Neural progenitor cell (in vitro differentiated cells): Measurements from ENCODE around the gene TFB2M. TPM values are rescaled to one million over a fixed set of nuclear protein-coding genes. Genes with fewer than 3 reads are reported as not detected.

ENCODE experiments used
- DNase-seq: peaks from one replicate; pipeline ENCODE4 v3.0.0-alpha.2; 2016; ENCODE audit warnings: low spot score
- H2AFZ ChIP-seq: fragments of 200-600 bp; sonication (generic); replicated peaks from 2 replicates; pipeline ENCODE4 v1.6.1; 2016; ENCODE audit warnings: antibody characterized with exemption
- H3F3A ChIP-seq: fragments of 200-600 bp; sonication (generic); 2 replicates; pipeline ENCODE4 v1.6.1; 2016; ENCODE audit warnings: antibody characterized with exemption, low read depth
- H3K27ac ChIP-seq: fragments of 200-600 bp; sonication (generic); 2 replicates; pipeline ENCODE4 v1.5.1; 2016; ENCODE audit warnings: mild to moderate bottlenecking
- H3K27me3 ChIP-seq: fragments of 200-600 bp; sonication (generic); 2 replicates; pipeline ENCODE4 v1.6.1; 2016; ENCODE audit warnings: mild to moderate bottlenecking, moderate library complexity
- H3K36me3 ChIP-seq: fragments of 200-600 bp; sonication (generic); 2 replicates; pipeline ENCODE4 v1.5.1; 2016
- H3K4me1 ChIP-seq: fragments of 200-600 bp; sonication (generic); 2 replicates; pipeline ENCODE4 v1.6.1; 2016; ENCODE audit warnings: mixed run types
- H3K4me2 ChIP-seq: fragments of 200-600 bp; sonication (generic); 2 replicates; pipeline ENCODE4 v1.6.1; 2016
- H3K4me3 ChIP-seq: fragments of 200-600 bp; sonication (generic); 2 replicates; pipeline ENCODE4 v1.5.1; 2016
- H3K79me2 ChIP-seq: fragments of 200-600 bp; sonication (generic); 2 replicates; pipeline ENCODE4 v1.6.1; 2016; ENCODE audit warnings: low read depth
- H3K9ac ChIP-seq: fragments of 200-600 bp; sonication (generic); 2 replicates; pipeline ENCODE4 v1.6.1; 2016
- H3K9me3 ChIP-seq: fragments of 200-600 bp; sonication (generic); 2 replicates; pipeline ENCODE4 v1.5.1; 2016; ENCODE audit warnings: low read depth
- H4K20me1 ChIP-seq: fragments of 200-600 bp; sonication (generic); 2 replicates; pipeline ENCODE4 v1.6.1; 2016; ENCODE audit warnings: low read depth
- H3K27ac Mint-ChIP-seq: 3 replicates; pipeline ENCODE4 v1.8.0; 2021; ENCODE audit warnings: mixed read lengths
- H3K27me3 Mint-ChIP-seq: 2 replicates; pipeline ENCODE4 v1.8.0; 2022; ENCODE audit warnings: low read depth, mild to moderate bottlenecking, inconsistent platforms, moderate library complexity, mixed read lengths; ENCODE audit not compliant: insufficient read depth
- H3K36me3 Mint-ChIP-seq: 3 replicates; pipeline ENCODE4 v1.8.0; 2021; ENCODE audit warnings: mixed read lengths
- H3K4me1 Mint-ChIP-seq: 3 replicates; pipeline ENCODE4 v1.8.0; 2021; ENCODE audit warnings: mixed read lengths
- H3K4me3 Mint-ChIP-seq: 3 replicates; pipeline ENCODE4 v1.8.0; 2021; ENCODE audit warnings: mild to moderate bottlenecking, moderate library complexity, mixed read lengths
- H3K9me3 Mint-ChIP-seq: 3 replicates; pipeline ENCODE4 v1.8.0; 2020; ENCODE audit warnings: mixed read lengths
- CTCF ChIP-seq: fragments of 200-600 bp; sonication (generic); IDR thresholded peaks from 2 replicates; pipeline ENCODE4 v1.5.1; 2017; ENCODE audit warnings: antibody characterized with exemption, mild to moderate bottlenecking
- EZH2 ChIP-seq: fragments of 200-600 bp; sonication (generic); IDR thresholded peaks from 2 replicates; pipeline ENCODE4 v1.6.1; 2017; ENCODE audit warnings: antibody characterized with exemption, mild to moderate bottlenecking, moderate library complexity
- EZH2phosphoT487 ChIP-seq: fragments of 200-600 bp; sonication (generic); IDR thresholded peaks from 2 replicates; pipeline ENCODE4 v1.6.1; 2017; ENCODE audit warnings: antibody characterized with exemption
- total RNA-seq: library from RNA; depleted of rRNA; stranded (reverse); fragments of >200 nt; gene quantifications from 2 replicates; pipeline ENCODE4 v1.2.3, GENCODE V29; 2015; ENCODE audit warnings: low replicate concordance

TFB2M gene
- total RNA-seq, 1 donor from 2014 or later: 21.1 TPM

- peaks cover 24% of the 10 kb centered on the region for H3K9me3 Mint-ChIP-seq
- H3K27me3 Mint-ChIP-seq: peaks cover 11% of the 10 kb centered on the region
- no peaks in the 10 kb centered on the region for H3K79me2 ChIP-seq
Observed at GRCh38 chr1:246512230-246512629, 53.8 kb downstream of the TFB2M start.

GRCh38 chr1:246511203-246511602 lies 54.9 kb downstream of the TFB2M start:
- no peaks in the 10 kb centered on the region for H3K4me1 ChIP-seq
- Mint-ChIP-seq H3K4me1 (peaks cover 8% of the 10 kb centered on the region), H3K4me3 (no peak overlapping the region), H3K36me3 (no peaks in the 10 kb centered on the region), H3K27ac (no peak overlapping the region), H3K27me3 (peaks cover 8% of the 10 kb centered on the region), H3K9me3 (peaks cover 21% of the 10 kb centered on the region)
- no peaks in the 10 kb centered on the region for H3F3A ChIP-seq
- no peaks in the 10 kb centered on the region for H3K36me3 ChIP-seq
- no peaks in the 10 kb centered on the region for H3K9me3 ChIP-seq
- no peak overlapping the region for H2AFZ ChIP-seq
- H3K27ac ChIP-seq: no peak overlapping the region
- no peak for TF ChIP-seq EZH2phosphoT487
- no peak for TF ChIP-seq EZH2
- no peak for TF ChIP-seq CTCF
- H3K79me2 ChIP-seq: no peaks in the 10 kb centered on the region
- no peaks in the 10 kb centered on the region for H3K27me3 ChIP-seq
- H3K4me2 ChIP-seq: no peak overlapping the region
- no peak overlapping the region for H3K4me3 ChIP-seq
- H3K9ac ChIP-seq: no peak overlapping the region
- no peaks in the 10 kb centered on the region for H4K20me1 ChIP-seq
- no peak for DNase-seq

More at GRCh38 chr1:246512230-246512629, 53.8 kb downstream of the TFB2M start:
- Mint-ChIP-seq H3K27ac (no peak overlapping the region), H3K36me3 (no peaks in the 10 kb centered on the region), H3K4me3 (no peak overlapping the region), H3K4me1 (peaks cover 4% of the 10 kb centered on the region)
- Histone ChIP-seq H3F3A (no peaks in the 10 kb centered on the region), H3K9ac (no peak overlapping the region), H3K4me3 (no peak overlapping the region), H3K4me1 (no peaks in the 10 kb centered on the region), H3K36me3 (no peaks in the 10 kb centered on the region), H3K27me3 (no peaks in the 10 kb centered on the region), H3K27ac (no peak overlapping the region), H3K4me2 (no peak overlapping the region), H3K9me3 (no peaks in the 10 kb centered on the region), H4K20me1 (no peaks in the 10 kb centered on the region), H2AFZ (no peak overlapping the region)
- no peak for DNase-seq
- TF ChIP-seq CTCF: no peak
- no peak for TF ChIP-seq EZH2
- no peak for TF ChIP-seq EZH2phosphoT487

DNA sequence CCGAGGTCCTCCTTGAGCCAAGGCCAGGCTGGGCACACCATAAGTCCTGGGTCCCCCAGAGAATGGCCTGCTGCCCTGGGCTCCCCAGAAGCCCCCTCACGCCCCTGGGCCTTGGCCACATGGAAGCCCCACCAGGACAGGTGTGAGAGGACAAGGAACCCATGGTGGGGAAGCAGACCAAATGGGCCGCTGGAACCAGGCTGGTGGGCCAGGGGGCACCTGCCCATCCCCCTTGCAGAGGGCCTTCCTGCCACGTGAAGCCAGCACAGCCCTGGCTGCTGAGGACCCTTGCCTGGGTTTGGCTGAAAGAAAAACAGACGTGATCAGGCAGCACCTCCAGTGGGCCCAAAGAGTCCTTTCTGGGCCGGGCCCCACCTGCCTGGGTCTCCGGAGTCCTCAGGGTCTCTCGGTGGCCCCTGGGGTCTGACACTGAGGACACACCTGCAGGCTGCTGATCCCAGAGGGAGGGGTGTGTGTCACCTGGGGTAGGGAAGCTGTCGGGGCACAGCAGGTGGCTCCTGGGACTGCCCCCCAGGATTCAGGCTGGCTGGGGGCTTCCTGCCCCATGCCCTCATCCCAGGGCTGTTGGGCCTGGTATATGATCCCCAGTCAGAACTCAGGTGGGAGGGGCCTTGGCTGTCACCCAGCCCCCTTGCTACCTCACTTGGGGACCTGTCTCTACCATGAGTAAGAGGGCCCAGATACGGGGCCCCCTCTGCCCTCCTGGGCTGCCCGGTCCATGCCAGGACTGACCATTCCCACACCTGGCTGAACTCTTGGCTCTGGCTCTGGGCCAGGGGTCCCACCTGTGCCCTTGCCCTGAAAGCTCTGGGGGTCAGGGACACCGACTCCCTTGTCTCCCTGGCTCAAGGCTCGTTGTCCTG lies 55.7 kb downstream of the TFB2M start:
- no peak overlapping the region for H3K27ac ChIP-seq
- DNase-seq: no peak
- H3K36me3 ChIP-seq: no peaks in the 10 kb centered on the region
- no peaks in the 10 kb centered on the region for H3K27me3 ChIP-seq
- H3K9me3 ChIP-seq: no peaks in the 10 kb centered on the region
- no peak overlapping the region for H2AFZ ChIP-seq
- H3K27me3 Mint-ChIP-seq: peaks cover 7% of the 10 kb centered on the region
- no peak overlapping the region for H3K4me3 Mint-ChIP-seq
- H3K4me1 ChIP-seq: peaks cover 7% of the 10 kb centered on the region
- H3K9ac ChIP-seq: no peak overlapping the region
- no peak overlapping the region for H3K4me3 ChIP-seq
- no peak overlapping the region for H3K27ac Mint-ChIP-seq
- no peak overlapping the region for H3K4me2 ChIP-seq
- no peaks in the 10 kb centered on the region for H3K36me3 Mint-ChIP-seq
- H3K9me3 Mint-ChIP-seq: peaks cover 15% of the 10 kb centered on the region
- H4K20me1 ChIP-seq: no peaks in the 10 kb centered on the region
- peaks cover 15% of the 10 kb centered on the region for H3K4me1 Mint-ChIP-seq
- TF ChIP-seq EZH2 (no peak), CTCF (no peak), EZH2phosphoT487 (no peak)
- no peaks in the 10 kb centered on the region for H3K79me2 ChIP-seq
- no peaks in the 10 kb centered on the region for H3F3A ChIP-seq
